Breast epithelium (tissue), 3 donors: ENCODE data around the gene SLC26A2.

Experiments used
- CTCF ChIP-seq, 3 donors: fragments of 450-650 bp; IDR thresholded peaks; one replicate each; pipeline ENCODE4 v1.5.1; 2016 to 2017; ENCODE audit warnings: antibody characterized with exemption in 3 of 3, mild to moderate bottlenecking in 3 of 3, moderate library complexity in 3 of 3
- POLR2A ChIP-seq: fragments of 450-650 bp; IDR thresholded peaks from one replicate; pipeline ENCODE4 v1.6.1; 2016; ENCODE audit warnings: antibody characterized with exemption, mild to moderate bottlenecking, moderate library complexity

- TF ChIP-seq CTCF (IDR thresholded peaks at IDR 0.05) = no peak
- TF ChIP-seq POLR2A = no peak
Measured at GRCh38 chr5:149969181-149969930, 8.8 kb downstream of the SLC26A2 start.
